Eye (tissue), 1 donor: ENCODE data around the gene DCP1A.
"Not testable (repeated sequence)": the region's sequence is repeated elsewhere in the genome, so short reads cannot be mapped to it uniquely, and the experiment has no call there.

Source experiments
- DNase-seq: peaks from one replicate; pipeline ENCODE4 v3.0.0-alpha.2; 2015

Gene DCP1A

GRCh38 chr3:53327986-53328385 is 19.4 kb downstream of the DCP1A start:
- DNase-seq = not testable (repeated sequence)

GRCh38 chr3:53324105-53324504 is 23.2 kb downstream of the DCP1A start:
- no peak for DNase-seq

- no peak for DNase-seq
Observed at GRCh38 chr3:53320697-53321096, 26.6 kb downstream of the DCP1A start.

- DNase-seq = no peak
Observed at GRCh38 chr3:53318522-53318921, 28.8 kb downstream of the DCP1A start.

- DNase-seq = no peak
Observed at GRCh38 chr3:53312832-53313231, 34.5 kb downstream of the DCP1A start.

- no peak for DNase-seq
Observed at GRCh38 chr3:53311882-53312281, 35.5 kb downstream of the DCP1A start.

- DNase-seq = no peak
Observed at GRCh38 chr3:53303957-53304356, 43.4 kb downstream of the DCP1A start.

GRCh38 chr3:53303549-53303948 is 43.8 kb downstream of the DCP1A start:
- DNase-seq = no peak

- DNase-seq = no peak
Observed at GRCh38 chr3:53300826-53301225, 46.5 kb downstream of the DCP1A start.

- peak; percentile 67 for DNase-seq
Observed at GRCh38 chr3:53299611-53300023, 47.7 kb downstream of the DCP1A start.

- no peak for DNase-seq
Observed at GRCh38 chr3:53295410-53295809, 51.9 kb downstream of the DCP1A start.

- DNase-seq = no peak
Observed at GRCh38 chr3:53293867-53294266, 53.5 kb downstream of the DCP1A start.

- DNase-seq = no peak
Observed at GRCh38 chr3:53288214-53288613, 59.1 kb downstream of the DCP1A start.

- DNase-seq = no peak
Observed at GRCh38 chr3:53287131-53287629, 60.2 kb downstream of the DCP1A start.

- DNase-seq = no peak
Observed at GRCh38 chr3:53286727-53287126, 60.6 kb downstream of the DCP1A start.

- DNase-seq = no peak
Observed at GRCh38 chr3:53282581-53282980, 64.8 kb downstream of the DCP1A start.

- no peak for DNase-seq
Observed at GRCh38 chr3:53278667-53279066, 68.7 kb downstream of the DCP1A start.

- no peak for DNase-seq
Observed at GRCh38 chr3:53274938-53275605, 72.3 kb downstream of the DCP1A start.

GRCh38 chr3:53273146-53273670 is 74.1 kb downstream of the DCP1A start:
- no peak for DNase-seq

GRCh38 chr3:53269888-53270880 is 77.2 kb downstream of the DCP1A start:
- DNase-seq = peak; percentile 90

GRCh38 chr3:53269193-53269592 is 78.2 kb downstream of the DCP1A start:
- DNase-seq = not testable (repeated sequence)

- DNase-seq = no peak
Observed at GRCh38 chr3:53267766-53268165, 79.6 kb downstream of the DCP1A start.

GRCh38 chr3:53264718-53265117 is 82.6 kb downstream of the DCP1A start:
- DNase-seq = no peak

- no peak for DNase-seq
Observed at GRCh38 chr3:53263907-53264306, 83.4 kb downstream of the DCP1A start.
